Ishikawa (cell line): Measurements from ENCODE around the gene PREP.

Experiments used
- CREB1 ChIP-seq: IDR thresholded peaks from 2 replicates; pipeline ENCODE4 v1.6.1; 2012; ENCODE audit warnings: low read depth
- MAX ChIP-seq: IDR thresholded peaks from 2 replicates; pipeline ENCODE4 v1.6.1; 2012
- TAF1 ChIP-seq: IDR thresholded peaks from 2 replicates; pipeline ENCODE4 v1.6.1; 2012; ENCODE audit warnings: low read depth, mild to moderate bottlenecking

GRCh38 chr6:105326833-105327770 is 75.8 kb downstream of the PREP start:
- TF ChIP-seq MAX (peak; percentile 15; the same call in 1 of the 2 replicates), CREB1 (no peak), TAF1 (no peak)
